CD4-positive, alpha-beta T cell treated with Interleukin-1 beta for 1 hour (primary cell): ENCODE data around the gene MCTP1.

ENCODE experiments used
- DNase-seq, 2 donors: peaks; one replicate each; pipeline ENCODE4 v3.0.0-alpha.2; 2020 to 2022

Gene MCTP1

DNA sequence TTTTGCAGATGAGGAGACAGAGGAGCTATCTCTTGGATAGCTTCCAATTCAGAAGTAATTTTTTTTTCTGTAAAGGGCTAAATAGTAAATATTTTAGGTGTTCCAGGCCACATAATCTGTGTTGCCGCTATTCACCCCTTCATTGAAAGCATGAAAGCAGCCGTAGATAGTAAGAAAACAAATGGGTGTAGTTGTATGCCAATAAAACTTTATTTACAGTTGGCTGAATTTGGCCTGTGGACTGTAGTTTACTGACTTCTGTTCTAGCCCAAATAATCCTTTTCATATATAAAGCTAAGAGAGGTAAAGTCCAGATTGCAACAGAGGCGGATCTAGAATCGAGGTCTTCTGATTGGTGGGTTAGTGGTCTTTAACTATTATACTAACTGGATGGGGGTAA is 537.5 kb downstream of the MCTP1 start:
- no peak for DNase-seq

DNA sequence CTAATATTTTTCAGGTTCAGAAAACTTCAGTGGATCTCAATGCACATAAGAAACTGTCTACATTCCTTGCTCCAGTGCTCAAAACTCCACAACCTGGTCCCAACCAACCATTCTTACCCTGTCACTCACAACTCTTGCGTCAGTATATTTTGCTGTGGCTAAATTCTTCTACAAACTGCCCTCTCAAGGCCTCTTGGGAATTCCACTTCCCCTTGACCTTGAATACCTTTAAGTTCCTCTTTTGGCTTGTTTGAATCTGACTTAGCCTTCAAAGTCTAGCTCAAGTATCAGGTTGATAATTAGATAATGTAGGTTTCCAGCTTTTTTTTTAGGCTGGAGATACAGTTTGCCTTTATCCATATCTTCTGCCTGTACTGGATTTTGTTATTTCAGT is 538.2 kb downstream of the MCTP1 start:
- DNase-seq = peak in 1 of 2 donors; percentile 1

DNA sequence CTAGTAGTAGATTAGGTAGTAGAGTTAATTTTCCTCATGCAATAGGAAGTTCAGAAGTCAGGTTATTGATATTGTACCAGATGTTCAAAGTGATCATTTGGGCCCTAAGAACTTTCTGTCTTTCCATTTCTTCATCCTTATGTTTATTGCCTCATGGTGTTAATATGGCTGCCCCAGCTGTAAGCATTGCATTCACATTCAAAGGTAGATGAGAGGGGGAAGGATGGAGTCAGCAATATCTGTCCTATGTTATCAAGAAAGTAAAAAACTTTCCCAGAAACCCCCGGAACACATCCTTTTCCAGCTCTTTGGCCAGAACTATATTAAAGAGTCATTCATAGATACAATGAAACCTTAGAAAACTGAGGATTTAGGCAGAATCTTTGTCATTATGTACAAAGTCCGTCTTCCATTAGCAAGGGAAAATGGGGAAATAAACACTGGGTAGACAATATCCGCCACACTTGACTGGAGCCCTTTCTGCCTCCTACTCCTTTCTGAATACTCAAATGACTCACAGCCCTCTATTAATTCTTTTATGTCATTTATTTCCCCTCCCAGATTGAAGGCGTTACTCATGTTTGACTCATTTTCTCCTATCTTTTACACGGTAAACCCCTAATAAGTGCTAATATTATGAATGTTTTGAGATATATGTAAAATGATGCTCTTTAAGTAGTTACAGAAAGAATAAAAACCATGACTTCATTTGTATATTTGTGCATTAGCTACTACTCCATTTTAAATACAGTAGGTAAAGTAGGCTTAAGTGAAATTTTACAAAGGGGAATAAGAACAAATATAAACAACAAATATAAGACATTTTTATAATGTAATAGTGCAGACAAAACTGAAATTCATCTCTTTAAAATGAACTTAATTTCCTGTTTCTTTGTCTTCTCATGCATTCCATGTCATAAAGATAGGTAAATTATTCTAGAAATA is 538.8 kb downstream of the MCTP1 start:
- DNase-seq = no peak

DNA sequence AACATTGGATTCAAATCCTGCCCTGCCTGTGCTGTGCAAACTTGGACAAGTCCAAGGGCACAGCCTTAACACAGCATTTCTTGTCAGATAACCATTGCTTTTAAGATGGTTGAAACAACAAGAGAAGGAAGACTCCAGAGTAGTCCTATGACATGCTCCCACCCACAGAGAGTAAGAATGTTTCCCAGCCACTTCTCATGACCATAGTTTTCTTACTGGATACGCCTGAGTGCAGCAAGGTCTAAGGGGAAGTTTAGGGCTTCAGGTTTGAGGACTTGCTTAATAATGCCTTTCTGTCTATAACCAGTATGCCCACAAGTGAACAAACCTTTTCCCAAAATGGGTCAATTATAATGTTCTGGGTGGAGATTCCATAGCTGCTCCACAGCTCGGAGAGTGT is 540.0 kb downstream of the MCTP1 start:
- no peak for DNase-seq

DNA sequence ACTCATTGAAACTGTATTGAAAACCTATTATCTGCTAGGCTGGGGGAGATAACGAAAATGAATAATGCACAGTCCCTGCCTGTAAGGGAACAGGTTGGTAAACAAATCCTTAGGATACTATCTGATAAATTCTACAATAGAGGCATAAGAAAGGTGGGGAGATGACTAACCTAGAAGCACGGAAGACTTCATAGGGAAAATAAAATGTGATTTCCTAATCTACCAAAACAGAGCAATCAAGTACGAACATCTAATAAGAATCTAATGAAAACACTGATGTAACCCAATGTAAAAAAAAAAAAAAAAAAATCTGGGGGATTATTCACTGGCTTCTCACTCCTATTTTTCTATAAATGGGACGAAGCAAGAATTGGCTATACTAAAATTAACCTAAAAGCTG is 542.0 kb downstream of the MCTP1 start:
- DNase-seq = no peak

DNA sequence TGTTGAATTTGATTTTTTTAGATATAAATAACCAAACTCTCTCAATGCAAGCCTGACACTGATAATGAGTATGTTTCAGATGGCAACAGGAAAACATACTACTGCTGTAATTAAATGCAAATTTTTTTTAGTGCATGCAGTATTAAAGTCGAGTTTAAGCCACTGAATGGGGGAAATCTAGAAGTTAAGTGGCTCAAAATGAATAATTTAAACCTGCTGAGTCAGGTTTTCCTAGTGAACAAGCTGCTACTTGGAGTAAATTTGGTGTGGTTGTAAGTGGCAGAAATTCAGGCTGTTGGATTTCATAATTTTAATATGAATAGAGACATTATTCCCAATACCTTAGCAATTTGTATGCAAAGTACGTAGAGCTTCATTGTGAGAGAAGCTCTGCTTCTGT is 544.6 kb downstream of the MCTP1 start:
- no peak for DNase-seq

DNA sequence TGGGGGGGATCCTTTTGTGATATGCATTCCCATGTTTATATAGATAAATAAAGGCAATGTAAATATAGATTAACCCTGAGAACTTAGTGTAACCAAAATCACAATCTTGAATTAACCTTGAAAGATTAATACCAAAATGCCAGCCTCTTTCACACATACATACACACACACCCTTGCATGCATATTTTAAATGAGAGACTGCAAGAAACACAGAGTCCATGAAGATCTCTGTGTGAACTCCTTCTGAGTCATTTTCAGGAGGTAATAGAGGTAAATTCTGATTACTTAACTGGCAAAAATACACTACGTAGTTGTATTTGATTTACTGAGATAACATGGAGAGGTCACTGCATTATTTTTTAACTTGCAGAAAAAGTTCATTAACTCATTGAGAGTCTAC is 548.4 kb downstream of the MCTP1 start:
- no peak for DNase-seq

DNA sequence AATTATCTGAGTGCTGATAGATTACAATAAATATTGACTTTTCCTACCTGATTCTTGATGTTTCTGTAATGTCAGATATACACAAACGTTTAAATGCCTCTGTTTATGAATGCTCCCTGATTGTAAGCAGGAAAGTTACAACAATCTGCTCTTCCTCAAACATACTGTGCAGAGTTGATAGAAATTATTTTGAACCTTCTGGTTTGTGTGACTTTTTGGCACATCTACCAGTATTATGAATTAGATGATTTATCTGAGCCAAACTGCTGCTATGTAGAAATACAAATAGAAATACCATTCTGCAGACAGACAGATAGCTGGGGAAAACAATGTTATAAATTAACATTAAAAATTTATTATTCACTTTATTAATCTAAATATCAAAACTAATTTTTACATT is 553.4 kb downstream of the MCTP1 start:
- DNase-seq = no peak

DNA sequence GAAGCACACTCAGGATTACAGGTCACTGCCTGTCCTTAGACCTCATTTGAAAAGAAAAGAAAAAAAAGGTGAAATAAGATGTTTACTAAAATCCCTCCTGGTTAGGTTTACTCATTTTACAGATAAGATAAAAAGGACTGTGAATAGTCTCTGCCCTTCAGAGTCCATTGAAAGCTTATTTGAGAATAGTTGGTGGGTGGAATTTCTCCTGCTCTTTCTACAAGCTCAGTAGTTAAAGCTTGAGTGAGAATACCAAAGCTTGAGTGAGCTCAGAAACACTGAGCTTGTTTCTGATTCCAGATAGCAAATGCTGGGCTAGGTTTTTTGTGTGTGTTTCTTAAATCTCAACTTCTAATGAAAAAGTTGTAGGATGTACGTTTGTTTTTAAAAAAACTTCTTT is 559.8 kb downstream of the MCTP1 start:
- DNase-seq = no peak

DNA sequence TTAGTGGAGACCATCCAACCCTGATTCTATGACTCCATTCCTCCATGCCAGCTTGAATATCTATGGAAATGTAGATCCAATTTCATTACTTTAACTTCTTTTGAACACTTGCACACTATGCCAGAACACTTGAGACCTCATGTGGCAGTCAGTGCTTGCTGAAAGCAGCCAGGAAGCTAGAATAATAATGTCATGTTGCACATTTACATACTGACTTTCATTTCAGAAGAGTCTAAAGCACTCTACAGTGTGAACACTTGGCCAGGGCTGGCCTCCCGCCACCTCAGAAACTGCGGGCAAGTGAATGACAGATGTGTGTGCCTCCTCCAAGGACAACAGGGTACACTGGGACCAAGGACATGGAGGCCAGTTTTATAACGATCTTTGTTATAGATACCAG is 569.1 kb downstream of the MCTP1 start:
- no peak for DNase-seq

DNA sequence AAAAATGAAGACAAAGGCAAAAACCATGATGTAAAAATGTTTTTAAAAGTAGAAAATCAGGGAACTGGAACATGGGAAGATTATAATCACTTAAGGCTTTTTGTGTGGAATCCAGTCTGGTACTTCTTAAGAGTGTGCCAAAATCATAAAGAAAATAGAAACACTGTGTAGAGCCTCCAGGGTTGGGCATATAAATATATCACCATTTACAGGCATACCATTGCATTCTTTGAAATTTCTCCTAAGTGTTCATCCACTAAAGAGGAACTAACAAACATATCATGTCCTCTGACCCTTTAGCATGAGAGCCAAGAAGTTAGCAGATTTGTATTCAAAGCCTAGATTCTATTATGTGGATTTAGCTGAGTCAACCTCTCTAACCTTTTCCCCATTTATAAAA is 573.1 kb downstream of the MCTP1 start:
- no peak for DNase-seq

DNA sequence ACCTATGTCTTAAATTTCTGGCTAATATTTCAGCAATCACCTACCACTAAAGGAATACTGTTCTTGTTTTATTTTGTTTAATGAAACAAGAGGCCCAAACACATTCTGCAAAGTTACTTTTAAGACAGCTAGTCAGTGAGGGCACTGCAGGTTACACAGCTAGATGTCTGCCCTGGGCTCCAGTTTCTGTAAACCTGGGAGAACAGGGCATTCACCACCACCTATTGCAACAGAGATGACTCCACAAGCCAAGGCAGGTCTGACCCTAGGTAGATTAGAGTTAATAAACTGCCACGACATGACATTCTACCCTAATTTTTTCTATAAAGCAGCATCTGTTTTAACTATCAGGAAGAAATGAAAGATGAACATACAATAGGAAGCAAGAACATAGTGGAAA is 575.6 kb downstream of the MCTP1 start:
- no peak for DNase-seq

DNA sequence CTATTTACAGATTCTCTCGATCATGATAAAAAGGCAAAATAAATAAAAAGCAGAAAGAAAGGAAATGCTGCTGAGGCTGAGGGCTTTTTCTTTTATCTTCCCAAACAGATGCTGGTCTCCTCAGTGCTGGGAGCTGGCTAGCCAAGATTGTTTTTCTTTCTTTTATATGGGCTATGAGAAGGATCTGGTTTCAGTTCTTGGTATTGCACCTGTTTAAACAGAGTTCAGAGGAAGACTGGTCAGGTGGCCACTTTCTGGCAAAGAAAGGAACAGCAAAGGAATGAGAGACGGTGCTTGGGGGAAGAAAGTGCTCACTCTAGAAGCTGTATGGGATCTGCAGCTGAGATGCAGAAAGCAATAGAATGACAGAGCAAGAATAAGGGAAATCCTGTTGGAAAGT is 577.5 kb downstream of the MCTP1 start:
- no peak for DNase-seq

DNA sequence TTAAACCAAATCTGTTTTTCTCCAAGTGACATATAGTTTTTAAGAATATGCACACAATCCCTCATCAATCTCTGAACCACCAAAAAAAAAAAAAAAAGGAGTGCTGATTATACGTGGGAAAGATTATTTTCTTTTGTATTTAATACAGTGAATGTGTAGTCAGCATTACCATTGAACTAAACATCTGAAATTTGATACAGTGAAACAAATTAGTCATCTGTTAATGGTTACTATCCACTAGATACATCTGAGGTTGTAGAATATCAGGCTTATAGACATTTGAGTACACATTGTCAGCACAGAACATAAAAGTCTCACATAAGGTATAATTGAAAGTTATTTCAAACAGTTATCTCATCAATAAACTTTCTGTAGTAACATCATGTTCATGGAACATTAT is 579.5 kb downstream of the MCTP1 start:
- no peak for DNase-seq

DNA sequence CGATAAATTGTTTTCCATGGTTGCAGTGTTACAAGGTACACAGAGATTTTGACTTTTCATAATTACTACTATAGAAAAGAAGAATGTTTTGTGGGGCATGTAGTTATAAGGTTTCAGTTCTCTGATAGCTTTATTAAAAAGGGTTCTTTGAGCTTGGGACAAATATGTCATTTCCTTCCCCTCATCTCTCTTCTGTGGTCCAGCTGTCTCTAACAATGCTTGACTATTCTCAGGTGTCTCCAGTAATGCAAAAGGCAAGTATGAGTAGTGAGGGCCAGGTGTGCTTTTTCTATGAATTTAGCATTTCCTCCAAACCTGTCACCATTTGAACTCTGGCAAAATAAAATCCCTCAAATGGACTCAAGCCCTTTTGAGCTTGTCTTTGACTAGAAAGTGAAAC is 582.2 kb downstream of the MCTP1 start:
- no peak for DNase-seq

DNA sequence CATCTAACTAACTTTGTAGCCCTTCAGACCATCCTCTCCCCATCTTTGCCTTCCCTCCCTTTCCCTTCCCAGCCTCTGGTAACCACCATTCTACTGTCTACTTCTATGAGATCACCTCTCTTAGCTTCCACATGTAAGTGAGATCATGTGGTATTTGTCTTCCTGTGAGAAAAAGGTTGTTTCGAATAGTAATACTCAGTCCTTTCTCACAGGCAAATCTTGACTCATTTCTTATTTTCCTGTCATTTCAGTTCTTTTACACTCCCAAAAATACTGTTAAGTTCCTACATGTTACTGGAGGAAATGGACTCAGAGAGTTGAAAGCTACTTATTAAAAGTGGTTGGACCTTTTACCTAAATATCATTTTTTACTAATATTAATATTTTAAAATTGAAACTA is 584.3 kb downstream of the MCTP1 start:
- DNase-seq = peak in 1 of 2 donors; percentile 5

DNA sequence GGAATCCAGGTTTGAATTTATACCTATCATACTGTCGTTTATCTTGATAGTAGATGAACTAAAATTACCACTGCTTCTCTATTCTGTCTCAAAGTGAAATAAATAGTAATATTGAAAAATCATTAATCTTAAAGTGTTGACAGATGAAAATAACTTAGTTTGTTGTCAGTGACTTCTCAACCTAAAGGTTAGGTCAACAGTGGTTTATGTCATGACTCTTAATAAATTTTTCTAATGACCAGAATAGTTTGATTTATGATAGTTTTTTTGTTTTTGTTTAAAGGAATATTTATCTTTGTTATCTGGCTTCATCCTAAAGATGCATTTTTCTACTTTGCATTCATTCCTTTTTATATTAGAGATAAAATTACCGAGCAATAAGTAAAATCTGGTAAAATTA is 585.3 kb downstream of the MCTP1 start:
- DNase-seq = no peak

DNA sequence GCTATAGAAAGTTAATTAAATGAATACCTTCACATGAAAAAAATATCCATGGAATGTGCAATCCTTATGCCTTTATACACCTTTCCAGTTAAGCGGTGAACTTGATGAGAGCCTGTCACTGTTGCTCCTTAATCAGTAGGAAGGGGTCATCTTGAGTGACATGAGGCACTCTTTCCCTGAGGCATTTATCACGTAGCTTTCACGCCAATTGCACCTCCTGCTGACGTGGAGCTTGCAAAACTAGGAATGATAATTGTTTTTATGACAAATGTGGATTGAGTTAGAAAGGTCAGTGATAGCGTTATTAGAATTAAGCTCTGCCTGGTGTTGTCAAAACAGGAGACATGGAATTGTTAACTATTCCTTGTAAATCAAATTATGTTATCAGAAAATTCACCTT is 586.7 kb downstream of the MCTP1 start:
- DNase-seq = no peak

DNA sequence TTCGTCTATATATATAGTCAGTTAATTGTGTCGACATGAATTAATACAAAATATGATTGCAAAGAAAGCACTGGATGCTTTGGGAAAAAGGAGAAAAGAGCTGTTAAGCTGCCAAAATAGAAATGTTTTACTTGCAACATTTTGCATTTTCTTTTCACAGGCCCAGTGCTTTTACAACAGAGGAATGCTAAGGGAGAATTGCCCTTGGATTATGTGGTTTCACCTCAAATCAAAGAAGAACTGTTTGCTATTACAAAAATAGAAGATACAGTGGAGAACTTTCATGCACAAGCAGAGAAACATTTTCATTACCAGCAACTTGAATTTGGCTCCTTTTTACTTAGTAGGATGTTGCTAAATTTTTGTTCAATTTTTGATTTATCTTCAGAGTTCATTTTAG is 590.2 kb downstream of the MCTP1 start:
- DNase-seq = no peak

DNA sequence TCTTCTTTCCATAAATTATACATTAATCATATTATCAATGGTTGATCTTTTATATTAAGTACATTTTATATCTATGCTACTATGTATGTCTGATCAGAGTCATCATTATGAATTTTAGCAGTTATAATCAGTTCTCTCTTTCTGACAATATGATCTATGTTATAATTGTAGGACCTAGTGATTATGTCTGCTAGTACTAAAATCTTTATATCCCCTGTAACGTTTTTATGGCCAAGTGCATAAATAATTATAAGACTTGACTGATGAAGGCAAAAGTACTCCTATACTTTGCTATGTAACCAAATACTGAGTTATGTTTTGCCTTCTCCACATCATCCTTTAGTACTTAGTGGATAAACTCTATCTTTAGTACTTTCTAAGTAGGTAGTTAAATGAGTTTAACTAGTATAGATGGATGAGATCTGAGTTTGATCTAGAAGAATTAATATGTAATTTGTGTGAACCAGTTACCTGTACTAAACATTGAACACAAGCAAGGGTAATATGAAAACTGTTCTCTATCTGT is 591.0 kb downstream of the MCTP1 start:
- DNase-seq = no peak

DNA sequence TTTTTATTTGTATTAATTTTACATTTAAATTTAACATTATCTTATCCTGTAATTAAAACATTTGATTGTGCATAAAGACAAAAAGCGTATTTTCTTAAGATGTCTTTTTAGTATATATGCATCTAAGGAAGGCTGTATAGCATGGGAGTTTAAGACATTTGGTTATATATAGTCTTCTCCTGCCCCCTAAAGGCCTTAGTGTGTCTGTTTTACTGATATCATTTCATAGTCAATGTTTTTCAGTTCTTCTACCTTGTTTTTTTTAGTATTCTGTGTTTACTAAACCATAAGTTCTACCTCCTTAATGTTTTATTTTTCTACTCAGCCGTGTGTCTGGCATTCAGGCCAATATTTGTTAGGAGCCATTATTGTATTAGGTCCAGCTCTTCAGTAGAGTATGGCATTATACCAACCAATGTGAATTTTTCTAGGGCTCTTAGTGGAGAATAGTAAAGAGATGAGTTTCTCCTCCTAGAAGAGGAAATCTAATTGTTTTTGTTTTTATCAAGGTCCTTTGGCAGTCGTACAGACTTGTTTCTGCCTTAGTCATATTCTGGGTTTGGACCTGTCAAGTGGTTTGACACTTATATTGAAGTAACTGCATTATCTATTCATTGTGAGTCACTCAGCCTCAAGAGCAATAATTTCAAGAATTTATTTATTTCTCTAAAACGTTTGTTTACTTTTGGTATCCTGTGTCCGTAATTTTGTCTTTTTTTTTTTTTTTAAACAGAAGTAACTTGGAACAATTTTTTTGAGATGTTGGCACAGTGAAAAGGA is 591.7 kb downstream of the MCTP1 start:
- peak in 1 of 2 donors; percentile 54 for DNase-seq

DNA sequence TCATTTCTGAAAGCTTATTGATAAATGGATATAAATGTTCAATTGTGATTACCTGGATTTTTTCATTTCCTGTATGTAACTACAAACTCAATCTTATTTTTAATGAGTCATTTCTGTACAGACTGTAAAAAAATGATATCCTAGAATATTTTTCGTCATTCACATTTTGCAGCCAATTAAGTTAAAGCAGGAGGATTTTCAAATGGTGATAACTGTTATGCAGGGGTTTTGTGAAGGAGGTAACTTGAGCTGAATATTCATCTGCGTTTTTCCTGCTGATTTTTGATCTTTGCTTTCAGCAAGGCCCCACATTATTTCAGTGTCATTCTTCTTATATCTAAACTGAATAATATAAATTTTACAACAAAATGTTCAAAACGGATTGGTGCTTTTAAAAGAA is 592.3 kb downstream of the MCTP1 start:
- DNase-seq = no peak

DNA sequence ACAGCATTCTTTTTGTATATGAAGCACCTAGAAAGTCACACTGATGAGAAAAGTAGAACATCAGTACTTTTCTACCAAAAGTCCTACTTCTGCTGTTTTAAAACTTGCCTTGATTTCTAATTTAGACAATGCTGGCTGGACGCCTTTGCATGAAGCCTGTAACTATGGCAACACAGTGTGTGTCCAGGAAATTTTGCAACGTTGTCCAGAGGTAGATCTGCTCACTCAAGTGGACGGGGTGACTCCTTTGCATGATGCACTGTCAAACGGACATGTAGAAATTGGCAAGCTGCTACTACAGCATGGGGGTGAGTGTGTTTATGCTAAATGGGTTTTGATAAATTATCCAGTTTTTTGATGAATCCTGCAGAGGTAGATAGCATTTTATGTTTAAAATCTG is 592.9 kb downstream of the MCTP1 start:
- DNase-seq = no peak

DNA sequence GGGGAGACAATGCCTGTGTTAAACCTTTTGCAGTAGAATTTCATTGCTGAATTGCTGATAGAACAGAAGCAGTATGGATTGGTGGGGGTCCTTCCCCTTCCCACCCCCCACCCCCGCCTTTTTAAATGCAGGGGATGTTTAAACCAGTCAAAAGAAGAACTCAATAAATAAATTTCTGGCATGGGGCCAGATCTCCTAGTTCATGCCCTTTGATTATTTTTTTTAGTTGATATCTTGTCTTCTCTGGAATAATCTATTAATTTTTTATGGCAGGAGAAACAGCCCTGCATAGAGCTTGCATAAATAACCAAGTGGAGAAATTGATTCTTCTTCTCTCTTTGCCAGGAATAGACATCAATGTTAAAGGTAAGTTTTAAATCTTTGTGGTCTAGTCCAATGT is 593.6 kb downstream of the MCTP1 start:
- DNase-seq = no peak
